HEK293T (cell line): Measurements from ENCODE around the gene ZNF710.

Source experiments
- CTCF ChIA-PET: fragments of 350-600 bp; formaldehyde crosslinking; extraction: SDS; loops from one replicate; lab custom pipeline; 2021; ENCODE audit warnings: antibody characterized with exemption, inconsistent platforms; lab: Yijun Ruan, JAX
- POLR2A ChIA-PET: fragments of 350-600 bp; formaldehyde crosslinking; extraction: SDS; loops from one replicate; lab custom pipeline; 2020; ENCODE audit warnings: antibody characterized with exemption, inconsistent platforms; lab: Yijun Ruan, JAX
- DNase-seq: peaks from one replicate; pipeline ENCODE4 v3.0.0; 2012; ENCODE audit warnings: mixed read lengths; ENCODE audit errors: extremely low spot score
- ARNT ChIP-seq: fragments of 450-650 bp; IDR thresholded peaks from 2 replicates; pipeline ENCODE4 v1.6.1; 2017; ENCODE audit warnings: mild to moderate bottlenecking
- BHLHE40 ChIP-seq: fragments of 450-650 bp; IDR thresholded peaks from 2 replicates; pipeline ENCODE4 v1.6.1; 2016; ENCODE audit warnings: mild to moderate bottlenecking, moderate library complexity, borderline replicate concordance
- CTBP1 ChIP-seq: fragments of 450-650 bp; IDR thresholded peaks from 2 replicates; pipeline ENCODE4 v1.6.1; 2016; ENCODE audit warnings: borderline replicate concordance
- ELF4 ChIP-seq: fragments of 450-650 bp; IDR thresholded peaks from 2 replicates; pipeline ENCODE4 v1.6.1; 2017; ENCODE audit warnings: antibody characterized with exemption
- FOXA1 ChIP-seq: fragments of 450-650 bp; IDR thresholded peaks from 2 replicates; pipeline ENCODE4 v1.6.1; 2016; ENCODE audit warnings: mild to moderate bottlenecking
- FOXK2 ChIP-seq: fragments of 450-650 bp; IDR thresholded peaks from 2 replicates; pipeline ENCODE4 v1.6.1; 2016; ENCODE audit warnings: mild to moderate bottlenecking
- FOXM1 ChIP-seq: fragments of 450-650 bp; IDR thresholded peaks from 2 replicates; pipeline ENCODE4 v1.6.1; 2017; ENCODE audit warnings: mild to moderate bottlenecking, borderline replicate concordance
- HDGF ChIP-seq: fragments of 450-650 bp; IDR thresholded peaks from 2 replicates; pipeline ENCODE4 v1.6.1; 2017; ENCODE audit warnings: antibody characterized with exemption, borderline replicate concordance
- L3MBTL2 ChIP-seq: fragments of 450-650 bp; conservative IDR thresholded peaks from 2 replicates; pipeline ENCODE4 v1.6.1; 2016; ENCODE audit warnings: mild to moderate bottlenecking
- LEF1 ChIP-seq: fragments of 450-650 bp; IDR thresholded peaks from 2 replicates; pipeline ENCODE4 v1.6.1; 2017; ENCODE audit warnings: mild to moderate bottlenecking, borderline replicate concordance
- NFRKB ChIP-seq: fragments of 450-650 bp; IDR thresholded peaks from 2 replicates; pipeline ENCODE4 v1.6.1; 2016; ENCODE audit warnings: mild to moderate bottlenecking, moderate library complexity
- PKNOX1 ChIP-seq: fragments of 450-650 bp; IDR thresholded peaks from 2 replicates; pipeline ENCODE4 v1.6.1; 2016
- SP1 ChIP-seq: fragments of 450-650 bp; IDR thresholded peaks from 2 replicates; pipeline ENCODE4 v1.6.1; 2017
- SUZ12 ChIP-seq: fragments of 450-650 bp; IDR thresholded peaks from 2 replicates; pipeline ENCODE4 v1.6.1; 2016; ENCODE audit warnings: mild to moderate bottlenecking
- TARDBP ChIP-seq: fragments of 450-650 bp; IDR thresholded peaks from 2 replicates; pipeline ENCODE4 v1.6.1; 2016
- ZNF384 ChIP-seq: fragments of 450-650 bp; IDR thresholded peaks from 2 replicates; pipeline ENCODE4 v1.6.1; 2016

The ZNF710 gene

GRCh38 chr15:90054618-90055097, 53.5 kb downstream of the ZNF710 start:
- ChIA-PET CTCF (interaction anchor here (1.4 to 1.5 kb wide), 2 partner anchors 16 to 23 kb away, joined by 5 read pairs; no protein-coding TSS in a partner anchor), POLR2A (interaction anchor here (1.3 to 1.8 kb wide), 2 partner anchors 52 to 160 kb away, joined by 3 to 7 read pairs; partner anchors contain the start of gene AP3S2)
- TF ChIP-seq L3MBTL2 (peak; percentile 25; the same call in 1 of the 2 replicates), SP1 (no peak)
- no peak for DNase-seq

- TF ChIP-seq L3MBTL2 (no peak), FOXK2 (no peak), SUZ12 (no peak), SP1 (no peak), PKNOX1 (no peak), BHLHE40 (no peak), TARDBP (no peak), ELF4 (no peak), NFRKB (no peak), LEF1 (no peak), FOXM1 (no peak), ARNT (no peak), HDGF (no peak), CTBP1 (no peak), FOXA1 (no peak), ZNF384 (no peak)
- DNase-seq, result no peak
- CTCF ChIA-PET, result interaction anchor here (1.4 to 1.5 kb wide), 2 partner anchors 15 to 23 kb away, joined by 5 read pairs; no protein-coding TSS in a partner anchor
- POLR2A ChIA-PET, result interaction anchor here (1.3 to 1.8 kb wide), 2 partner anchors 53 to 161 kb away, joined by 3 to 7 read pairs; partner anchors contain the start of gene AP3S2
These were observed 54.1 kb downstream of the ZNF710 start for GRCh38 chr15:90055182-90055581.

- POLR2A ChIA-PET, result interaction anchor here (1.0 to 1.6 kb wide), 2 partner anchors 54 to 163 kb away, joined by 3 to 4 read pairs; partner anchors contain the start of gene AP3S2
- TF ChIP-seq BHLHE40 (no peak), HDGF (no peak), ELF4 (no peak), TARDBP (no peak), FOXK2 (no peak), SUZ12 (no peak), ARNT (no peak), L3MBTL2 (no peak), PKNOX1 (no peak), ZNF384 (no peak), NFRKB (no peak), LEF1 (no peak), CTBP1 (no peak)
These were observed 55.4 kb downstream of the ZNF710 start for GRCh38 chr15:90056529-90056928.

GRCh38 chr15:90058308-90058707, 57.2 kb downstream of the ZNF710 start:
- POLR2A ChIA-PET, result no interaction called here
- TF ChIP-seq ZNF384, result no peak
- no peak for TF ChIP-seq NFRKB
- no peak for TF ChIP-seq L3MBTL2
- no peak for TF ChIP-seq FOXK2
- TF ChIP-seq SUZ12, result no peak
- TF ChIP-seq LEF1, result no peak
- no peak for TF ChIP-seq PKNOX1
- no peak for TF ChIP-seq BHLHE40
- TF ChIP-seq CTBP1, result no peak
- no peak for DNase-seq
- CTCF ChIA-PET, result no interaction called here

More at GRCh38 chr15:90056529-90056928, 55.4 kb downstream of the ZNF710 start:
- no peak for DNase-seq
- CTCF ChIA-PET, result no interaction called here

GRCh38 chr15:90058775-90059174, 57.7 kb downstream of the ZNF710 start:
- ChIA-PET CTCF (no interaction called here), POLR2A (no interaction called here)
- no peak for DNase-seq
- no peak for TF ChIP-seq BHLHE40

GRCh38 chr15:90059208-90059985, 58.3 kb downstream of the ZNF710 start:
- CTCF ChIA-PET, result no interaction called here
- TF ChIP-seq FOXK2 (no peak), SUZ12 (no peak), ELF4 (no peak), SP1 (no peak), CTBP1 (no peak), PKNOX1 (no peak), L3MBTL2 (no peak), ZNF384 (no peak), TARDBP (no peak), LEF1 (no peak), FOXA1 (no peak), FOXM1 (no peak)
- POLR2A ChIA-PET, result no interaction called here
- DNase-seq, result no peak
